Mucosa of rectum (tissue), 2 donors: ENCODE measurements around the gene KLHL40.

Experiments
- H3K27ac ChIP-seq, 2 donors: one replicate each; pipeline ENCODE4 v1.7.0; 2013; ENCODE audit warnings: inconsistent platforms in 2 of 2, low read depth in 2 of 2, low read length in 2 of 2
- H3K27me3 ChIP-seq, 2 donors: one replicate each; pipeline ENCODE4 v1.7.0; 2013; ENCODE audit warnings: low read length in 2 of 2; ENCODE audit not compliant: control insufficient read depth in 2 of 2, insufficient read depth in 2 of 2
- H3K36me3 ChIP-seq, 2 donors: one replicate each; pipeline ENCODE4 v1.7.0; 2013; ENCODE audit warnings: low read length in 2 of 2; ENCODE audit not compliant: control insufficient read depth in 2 of 2, insufficient read depth in 2 of 2
- H3K4me1 ChIP-seq, 2 donors: one replicate each; pipeline ENCODE4 v1.7.0; 2013; ENCODE audit warnings: low read length in 2 of 2, mild to moderate bottlenecking in 1 of 2; ENCODE audit not compliant: control insufficient read depth in 2 of 2, insufficient read depth in 2 of 2
- H3K4me3 ChIP-seq, 2 donors: one replicate each; pipeline ENCODE4 v1.7.0; 2013; ENCODE audit warnings: low read length in 2 of 2
- H3K9ac ChIP-seq, 2 donors: one replicate each; pipeline ENCODE4 v1.7.0; 2013; ENCODE audit warnings: low read length in 2 of 2, low read depth in 1 of 2, mild to moderate bottlenecking in 1 of 2
- H3K9me3 ChIP-seq, 2 donors: one replicate each; pipeline ENCODE4 v1.7.0; 2013; ENCODE audit warnings: low read length in 2 of 2; ENCODE audit not compliant: control insufficient read depth in 2 of 2
- donor health status: healthy.
- donor health status: Normal muscosa, but diverticular disease.

The KLHL40 gene

DNA sequence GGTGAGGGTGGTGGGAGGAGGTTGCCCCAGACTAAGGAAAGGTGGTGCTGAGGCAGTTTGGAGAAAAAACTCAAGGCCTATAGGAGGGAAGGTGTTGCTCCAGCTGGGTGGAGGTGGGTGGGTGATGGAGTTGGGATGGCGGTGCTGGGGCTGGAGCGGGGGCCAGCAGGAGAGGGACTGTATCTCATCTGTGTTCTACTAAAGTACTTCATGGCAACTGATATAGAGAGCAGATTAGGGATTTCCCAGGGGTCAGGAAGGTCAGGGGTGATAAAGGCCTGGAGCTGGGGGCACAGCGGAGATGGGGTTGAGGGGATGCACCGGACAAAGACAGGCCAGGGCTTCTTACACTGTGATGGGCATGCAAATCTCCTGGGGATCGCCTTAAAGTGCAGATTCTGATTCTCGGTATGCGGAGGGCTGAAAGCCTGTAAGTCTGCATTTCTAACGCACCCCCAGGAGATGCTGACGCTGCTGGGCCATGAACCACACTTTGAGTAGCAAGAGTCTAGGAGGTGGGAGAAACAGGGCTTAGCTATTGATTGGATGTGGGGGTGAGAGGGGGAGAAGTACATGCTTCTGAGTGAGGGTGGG, 4.2 kb downstream of the KLHL40 start:
- H3K9ac ChIP-seq = no peak overlapping the region
- H3K4me1 ChIP-seq = no peaks in the 10 kb centered on the region
- H3K9me3 ChIP-seq = no peaks in the 10 kb centered on the region
- H3K27ac ChIP-seq = no peak overlapping the region
- H3K4me3 ChIP-seq = no peak overlapping the region
- H3K27me3 ChIP-seq = no peaks in the 10 kb centered on the region
- H3K36me3 ChIP-seq = no peaks in the 10 kb centered on the region

- Histone ChIP-seq H3K4me3 (no peak overlapping the region), H3K36me3 (no peaks in the 10 kb centered on the region), H3K4me1 (no peaks in the 10 kb centered on the region), H3K27me3 (no peaks in the 10 kb centered on the region), H3K27ac (no peak overlapping the region), H3K9ac (no peak overlapping the region), H3K9me3 (no peaks in the 10 kb centered on the region)
Observed at GRCh38 chr3:42690191-42690590, 4.9 kb downstream of the KLHL40 start.

DNA sequence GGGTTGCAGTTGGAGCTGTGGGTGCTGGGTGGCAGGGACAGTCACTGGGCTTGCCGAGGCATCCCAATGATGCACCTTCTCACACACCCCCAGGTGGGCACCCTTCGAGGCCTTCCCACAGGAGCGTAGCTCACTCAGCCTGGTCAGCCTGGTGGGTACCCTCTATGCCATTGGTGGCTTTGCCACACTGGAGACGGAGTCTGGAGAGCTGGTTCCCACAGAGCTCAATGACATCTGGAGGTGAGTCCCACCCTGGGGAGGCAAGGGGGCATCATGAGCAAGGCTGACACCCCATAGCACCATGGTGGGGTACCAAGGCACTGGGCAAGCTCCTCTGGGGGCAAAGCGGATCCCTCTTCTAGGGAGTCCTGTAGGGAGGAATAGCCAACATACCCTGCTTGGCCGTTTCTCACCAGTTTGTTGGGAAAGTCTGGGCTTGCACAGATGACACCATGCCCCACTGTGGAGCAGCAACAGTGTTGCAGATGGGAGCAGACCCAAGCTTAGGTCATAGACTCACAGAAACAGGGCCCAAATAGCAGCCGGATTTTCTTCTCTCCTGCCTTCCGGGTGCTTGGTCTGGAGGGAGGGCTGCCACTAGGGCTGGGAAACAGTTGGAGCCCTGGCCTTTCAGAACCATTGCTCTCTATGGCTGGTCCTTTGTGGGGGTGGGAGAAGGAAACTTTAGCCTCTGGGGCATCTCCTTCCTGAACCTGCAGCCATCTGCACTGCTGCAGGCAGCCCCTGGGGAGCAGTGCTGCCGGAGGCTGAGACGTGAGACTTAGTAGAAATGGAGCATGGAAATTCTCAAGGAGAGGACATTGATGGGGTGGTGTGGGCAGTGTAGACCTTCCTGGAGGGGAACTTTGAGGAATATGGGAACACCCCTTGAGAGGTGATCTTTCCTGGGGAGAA, 5.7 kb downstream of the KLHL40 start:
- Histone ChIP-seq H3K4me1 (no peaks in the 10 kb centered on the region), H3K27ac (no peak overlapping the region), H3K9ac (no peak overlapping the region), H3K27me3 (no peaks in the 10 kb centered on the region), H3K9me3 (no peaks in the 10 kb centered on the region), H3K36me3 (no peaks in the 10 kb centered on the region), H3K4me3 (no peak overlapping the region)

- Histone ChIP-seq H3K9me3 (no peaks in the 10 kb centered on the region), H3K4me1 (no peaks in the 10 kb centered on the region), H3K36me3 (no peaks in the 10 kb centered on the region), H3K27me3 (no peaks in the 10 kb centered on the region), H3K4me3 (no peak overlapping the region), H3K9ac (no peak overlapping the region), H3K27ac (no peak overlapping the region)
Observed at GRCh38 chr3:42691816-42692666, 6.7 kb downstream of the KLHL40 start.

DNA sequence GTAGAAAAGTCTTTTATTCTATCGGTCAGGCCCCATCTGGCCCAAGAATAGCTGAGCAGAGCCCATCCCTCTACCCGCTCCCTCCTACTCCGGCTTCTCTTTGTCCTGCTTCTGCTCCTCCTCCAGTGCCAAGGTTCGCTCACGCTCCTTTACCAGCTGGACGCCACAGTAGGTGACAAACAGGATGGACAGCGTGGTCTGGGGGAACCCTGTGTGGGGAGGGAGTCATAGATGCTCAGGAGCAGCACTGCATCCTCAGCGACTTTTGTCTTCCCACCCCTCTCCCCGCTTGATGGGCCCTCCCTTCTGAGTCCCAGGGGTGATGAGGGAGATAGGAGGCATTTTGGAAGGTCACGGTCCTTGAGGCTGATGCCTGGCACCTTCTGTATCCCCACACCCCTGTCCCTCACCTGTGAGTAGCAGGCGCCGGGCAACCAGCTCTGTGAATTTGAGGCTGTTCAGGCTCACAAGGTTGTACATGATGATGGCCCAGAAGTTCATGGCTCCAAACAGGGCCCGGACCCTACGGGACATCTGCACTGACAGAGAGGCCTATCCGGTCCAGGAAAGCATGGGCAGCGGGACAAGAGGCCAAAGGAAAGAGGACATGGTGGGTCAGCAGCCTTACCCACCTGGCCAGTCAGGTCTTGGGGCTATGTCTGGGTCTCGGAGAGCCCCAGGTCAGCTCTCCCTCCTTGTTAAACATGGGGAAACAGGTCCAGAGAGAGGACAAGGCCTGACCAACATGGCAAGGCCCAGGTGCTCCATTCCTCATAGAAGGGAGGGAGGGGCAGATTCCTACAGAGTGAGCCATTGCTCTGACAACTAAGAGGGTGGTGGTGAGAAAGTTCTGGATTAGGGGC, 7.6 kb downstream of the KLHL40 start:
- Histone ChIP-seq H3K9ac (no peak overlapping the region), H3K9me3 (no peaks in the 10 kb centered on the region), H3K4me3 (no peak overlapping the region), H3K36me3 (no peaks in the 10 kb centered on the region), H3K4me1 (no peaks in the 10 kb centered on the region), H3K27ac (no peak overlapping the region), H3K27me3 (no peaks in the 10 kb centered on the region)

DNA sequence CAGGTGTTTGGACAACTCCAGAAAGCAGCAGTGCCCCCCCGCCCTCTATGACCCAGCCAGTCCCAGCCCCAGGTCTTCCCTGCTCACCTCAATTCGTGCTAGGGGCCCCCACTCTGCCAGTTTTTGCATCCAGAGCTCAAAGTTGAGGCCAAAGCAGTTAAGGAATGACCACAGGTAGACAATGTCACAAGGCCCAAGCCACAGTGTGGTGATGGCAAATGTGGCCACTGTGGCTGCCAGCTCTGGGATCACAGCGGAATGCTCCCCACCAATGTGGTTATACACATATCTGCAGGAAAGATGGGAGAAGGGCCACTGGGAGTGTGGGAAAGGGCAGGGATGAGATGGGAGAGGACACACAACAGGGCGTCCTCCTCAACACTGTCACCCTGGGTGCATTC, 8.2 kb downstream of the KLHL40 start:
- H3K4me3 ChIP-seq = no peak overlapping the region
- no peaks in the 10 kb centered on the region for H3K27me3 ChIP-seq
- no peaks in the 10 kb centered on the region for H3K9me3 ChIP-seq
- H3K9ac ChIP-seq = no peak overlapping the region
- H3K4me1 ChIP-seq = no peaks in the 10 kb centered on the region
- H3K36me3 ChIP-seq = no peaks in the 10 kb centered on the region
- H3K27ac ChIP-seq = no peak overlapping the region

DNA sequence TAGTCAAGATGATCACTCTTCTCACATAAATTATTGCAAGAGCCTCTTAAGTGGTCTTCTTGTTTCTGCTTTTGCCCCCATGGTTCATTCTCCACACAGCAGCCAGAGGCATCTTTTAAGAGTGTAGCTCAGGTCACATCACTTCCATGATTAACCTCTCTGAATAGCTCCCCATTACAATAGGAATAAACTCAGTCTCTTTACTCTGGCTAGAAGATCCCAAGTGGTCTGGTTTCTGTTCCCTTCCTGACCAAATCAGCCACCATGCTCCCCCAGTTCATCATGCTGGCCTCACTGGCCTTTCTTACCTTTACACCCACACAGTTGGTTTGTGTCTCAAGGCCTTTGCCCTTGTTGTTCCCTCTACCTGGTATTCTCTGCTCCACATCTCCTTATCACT, 9.0 kb downstream of the KLHL40 start:
- no peak overlapping the region for H3K9ac ChIP-seq
- H3K9me3 ChIP-seq = no peaks in the 10 kb centered on the region
- H3K36me3 ChIP-seq = no peaks in the 10 kb centered on the region
- H3K27ac ChIP-seq = no peak overlapping the region
- no peaks in the 10 kb centered on the region for H3K4me1 ChIP-seq
- no peak overlapping the region for H3K4me3 ChIP-seq
- H3K27me3 ChIP-seq = no peaks in the 10 kb centered on the region

DNA sequence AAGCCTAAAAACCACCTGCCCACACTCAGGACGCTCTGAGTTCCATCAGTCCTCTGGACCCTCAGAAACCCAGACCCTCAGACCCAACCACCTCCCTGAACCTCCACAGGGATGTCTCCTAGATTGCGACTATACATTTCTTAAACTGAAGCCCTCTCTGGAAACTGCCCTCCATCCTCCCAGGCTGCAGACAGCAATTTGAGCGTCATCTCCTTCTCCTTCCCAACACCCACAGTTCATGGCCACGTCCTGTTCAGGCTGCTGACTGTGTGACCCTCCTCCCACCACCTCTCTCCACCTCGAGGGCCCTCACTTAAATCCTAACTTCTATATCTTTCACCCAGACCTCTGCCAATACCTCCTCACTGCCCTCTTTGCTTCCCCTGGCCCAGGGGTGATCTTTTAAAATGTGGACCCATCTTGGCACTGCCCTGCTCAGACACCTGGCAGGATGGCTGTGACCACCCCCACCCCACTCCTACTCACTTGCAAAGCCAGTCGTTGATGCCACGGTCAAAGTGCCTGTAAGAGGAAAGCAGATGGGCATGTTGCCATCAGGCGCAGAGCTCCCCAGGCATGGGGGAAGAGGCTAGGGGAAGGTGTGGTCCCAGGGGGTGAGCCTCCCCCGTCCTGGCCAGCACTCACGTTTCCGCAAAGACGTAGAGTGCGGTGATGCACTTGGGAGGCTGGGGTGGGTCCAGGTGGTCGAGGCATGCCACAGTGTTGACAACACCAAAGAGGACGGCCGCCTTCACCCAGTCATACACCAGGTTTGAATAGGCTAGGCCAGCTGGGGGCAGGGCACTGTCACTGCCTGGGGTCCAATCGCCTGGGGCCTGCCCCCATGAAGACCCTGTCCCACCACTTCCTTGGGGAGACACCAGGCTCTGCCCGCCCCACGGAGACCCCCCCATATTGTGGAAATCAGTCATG, 11.3 kb downstream of the KLHL40 start:
- Histone ChIP-seq H3K9ac (no peak overlapping the region), H3K9me3 (no peaks in the 10 kb centered on the region), H3K27ac (no peak overlapping the region), H3K4me1 (no peaks in the 10 kb centered on the region), H3K36me3 (no peaks in the 10 kb centered on the region), H3K27me3 (no peaks in the 10 kb centered on the region), H3K4me3 (no peak overlapping the region)
